Motor neuron (in vitro differentiated cells): Measurements from ENCODE around the gene TMEM266. TPM values are rescaled to one million over a fixed set of nuclear protein-coding genes. Genes with fewer than 3 reads are reported as not detected.
A peak's percentile ranks its signal among the peaks of the same experiment; 100 is the strongest.
"Not testable (repeated sequence)": the region's sequence is repeated elsewhere in the genome, so short reads cannot be mapped to it uniquely, and the experiment has no call there.

ENCODE experiments used
- ATAC-seq, 8 experiments: fragments of 200-7000 bp; cut with Tn5 transposase; replicated peaks in 6 of 8; 2 replicates each; pipeline ENCODE4 v1.8.0; 2021; ENCODE audit warnings: mild to moderate bottlenecking in 8 of 8, moderate library complexity in 8 of 8
- H3K27ac ChIP-seq, 2 donors: fragments of 250-450 bp; sonication (Bioruptor Pico); 2 replicates each; pipeline ENCODE4 v1.9.0; 2021; ENCODE audit warnings: antibody characterized with exemption in 2 of 2, mild to moderate bottlenecking in 2 of 2, moderate library complexity in 1 of 2
- H3K4me1 ChIP-seq, 2 donors: fragments of 250-450 bp; sonication (Bioruptor Pico); replicated peaks in 1 of 2; 2 replicates each; pipeline ENCODE4 v1.6.1; 2021; ENCODE audit warnings: antibody characterized with exemption in 2 of 2, mild to moderate bottlenecking in 2 of 2, moderate library complexity in 1 of 2
- H3K4me3 ChIP-seq, 5 donors: fragments of 250-450 bp; sonication (Bioruptor Pico); 2 replicates each; pipeline ENCODE4 v1.9.0; 2021; ENCODE audit warnings: antibody characterized with exemption in 5 of 5, mild to moderate bottlenecking in 5 of 5, moderate library complexity in 4 of 5
- WGBS, 10 experiments: fragments of 450-650 bp; shearing (Covaris generic); methylation state at CpG; one replicate each; pipeline ENCODE4 v1.0.0; 2022; 5-methylcytosine and 5-hydroxymethylcytosine counted together
- in situ Hi-C, 9 experiments: fragments of 400-800 bp; cut with MboI; loops; one replicate each; pipeline ENCODE4 v1.15.0; 2021; ENCODE audit warnings: low sequenced_read_pairs in 9 of 9, low pct_unique_long_range_greater_than_20kb in 2 of 9; ENCODE audit not compliant: unreplicated experiment in 9 of 9
- total RNA-seq, 8 experiments: library from RNA; unstranded; fragments of 300-600 nt; gene quantifications; 2 replicates each; pipeline versions ENCODE4 v1.2.3 to v1.2.4, GENCODE V29; 2022

Gene TMEM266
- total RNA-seq = 1 to 10 TPM in 7 of 8 experiments, under 1 TPM in 1; 0.88 to 3.9 (median 2.1) TPM

- in situ Hi-C loops = loop anchor here in 2 of 9 experiments (10.0 kb wide), 2 partner anchors 75 to 95 kb away; no protein-coding TSS in a partner anchor
- WGBS, 10 experiments = 0% methylated on average over 5 to 6 of the region's 107 CpGs; no CpG with 5 or more reads in 7 of the 10 experiments
- peak; percentile 67 to 89 (median 84) for ATAC-seq
- no peak within 1 kb of the TSS for H3K27ac ChIP-seq
- peak within 1 kb of the TSS; percentile 45 to 88 (median 69) for H3K4me3 ChIP-seq
- peaks cover 0 to 9% of the 10 kb centered on the region in 2 donors for H3K4me1 ChIP-seq
These were observed at the start of gene TMEM266 for GRCh38 chr15:76059320-76060117. TMEM266 (plus strand) TSS chr15:76059985; CDS start chr15:76134264, 74,279 bp downstream.

GRCh38 chr15:76010613-76011012 is 49.2 kb upstream of the TMEM266 start:
- in situ Hi-C loops = no loop called here
- no peak overlapping the region for H3K4me3 ChIP-seq
- H3K27ac ChIP-seq = no peak overlapping the region
- ATAC-seq = no peak
- peaks cover 5 to 6% of the 10 kb centered on the region in 2 donors for H3K4me1 ChIP-seq
- WGBS, 10 experiments = 30 to 100% (median 78%) methylated on average over 2 of the region's 2 CpGs

GRCh38 chr15:76011627-76012551 is 47.9 kb upstream of the TMEM266 start, which contains the start of gene NRG4:
NRG4 (minus strand) TSS chr15:76012424; CDS start chr15:76011230, 1,194 bp downstream.
- peak within 1 kb of the TSS in 1 of 5 donors; percentile 9 for H3K4me3 ChIP-seq
- H3K4me1 ChIP-seq = peaks cover 5 to 6% of the 10 kb centered on the region in 2 donors
- ATAC-seq = peak in 7 of 8 experiments; percentile 37 to 98 (median 47)
- in situ Hi-C loops = no loop called here
- no peak within 1 kb of the TSS for H3K27ac ChIP-seq
- 14 to 71% (median 39%) methylated on average over 3 to 12 of the region's 13 CpGs for WGBS, 10 experiments

- H3K4me3 ChIP-seq, H3K4me1 ChIP-seq, ATAC-seq, H3K27ac ChIP-seq, in situ Hi-C loops: not testable (repeated sequence)
- 17 to 100% (median 96%) methylated on average over 1 to 4 of the region's 4 CpGs; no CpG with 5 or more reads in 2 of the 10 experiments for WGBS, 10 experiments
These were observed 46.3 kb upstream of the TMEM266 start for GRCh38 chr15:76013470-76013869.

- no peak overlapping the region for H3K4me3 ChIP-seq
- no peaks in the 10 kb centered on the region for H3K4me1 ChIP-seq
- no peak for ATAC-seq
- in situ Hi-C loops = no loop called here
- WGBS, 10 experiments = 40 to 88% (median 73%) methylated on average over 1 to 3 of the region's 4 CpGs; no CpG with 5 or more reads in 5 of the 10 experiments
- H3K27ac ChIP-seq = no peak overlapping the region
These were observed 35.6 kb upstream of the TMEM266 start for GRCh38 chr15:76024021-76024768.

GRCh38 chr15:76032046-76032445 is 27.7 kb upstream of the TMEM266 start:
- in situ Hi-C loops = no loop called here
- WGBS, 10 experiments = 0 to 100% (median 91%) methylated on average over 1 of the region's 1 CpG; no CpG with 5 or more reads in 2 of the 10 experiments
- ATAC-seq = no peak
- Histone ChIP-seq H3K4me1 (no peaks in the 10 kb centered on the region), H3K4me3 (no peak overlapping the region), H3K27ac (no peak overlapping the region)

- no peak for ATAC-seq
- H3K4me3 ChIP-seq = no peak overlapping the region
- WGBS, 10 experiments = 43 to 100% (median 73%) methylated on average over 1 of the region's 1 CpG; no CpG with 5 or more reads in 4 of the 10 experiments
- H3K4me1 ChIP-seq = no peaks in the 10 kb centered on the region
- in situ Hi-C loops = no loop called here
- no peak overlapping the region for H3K27ac ChIP-seq
These were observed 26.3 kb upstream of the TMEM266 start for GRCh38 chr15:76033438-76033837.

- in situ Hi-C loops = no loop called here
- H3K27ac ChIP-seq = no peak overlapping the region
- ATAC-seq = no peak
- no peak overlapping the region for H3K4me3 ChIP-seq
- 0 to 100% (median 54%) methylated on average over 1 to 2 of the region's 2 CpGs; no CpG with 5 or more reads in 3 of the 10 experiments for WGBS, 10 experiments
- H3K4me1 ChIP-seq = no peaks in the 10 kb centered on the region
These were observed 25.7 kb upstream of the TMEM266 start for GRCh38 chr15:76034111-76034510.

GRCh38 chr15:76035593-76035992 is 24.2 kb upstream of the TMEM266 start:
- Histone ChIP-seq H3K27ac (no peak overlapping the region), H3K4me1 (no peaks in the 10 kb centered on the region), H3K4me3 (no peak overlapping the region)
- in situ Hi-C loops = no loop called here
- WGBS, 10 experiments = 0 to 100% (median 34%) methylated on average over 1 to 3 of the region's 3 CpGs; no CpG with 5 or more reads in 1 of the 10 experiments
- no peak for ATAC-seq

- 0 to 100% (median 90%) methylated on average over 1 of the region's 1 CpG; no CpG with 5 or more reads in 4 of the 10 experiments for whole genome bisulfite sequencing, 10 experiments
- Histone ChIP-seq H3K4me3 (no peak overlapping the region), H3K27ac (no peak overlapping the region), H3K4me1 (no peaks in the 10 kb centered on the region)
- no peak for ATAC-seq
- in situ Hi-C loops = no loop called here
These were observed 21.3 kb upstream of the TMEM266 start for GRCh38 chr15:76038512-76038911.

- 60 to 100% (median 91%) methylated on average over 1 to 10 of the region's 10 CpGs; no CpG with 5 or more reads in 2 of the 10 experiments for WGBS, 10 experiments
- ATAC-seq, H3K27ac ChIP-seq, H3K4me3 ChIP-seq, H3K4me1 ChIP-seq: not testable (repeated sequence)
- in situ Hi-C loops = loop anchor here in 2 of 9 experiments (10.0 kb wide), 2 partner anchors 81 to 101 kb away; no protein-coding TSS in a partner anchor
These were observed 5.6 kb upstream of the TMEM266 start for GRCh38 chr15:76054201-76054600.

GRCh38 chr15:76056931-76057330 is 2.9 kb upstream of the TMEM266 start:
- ATAC-seq = no peak
- no peak overlapping the region for H3K27ac ChIP-seq
- peaks cover 0 to 9% of the 10 kb centered on the region in 2 donors for H3K4me1 ChIP-seq
- 0 to 49% (median 28%) methylated on average over 1 to 3 of the region's 3 CpGs for WGBS, 10 experiments
- H3K4me3 ChIP-seq = no peak overlapping the region
- in situ Hi-C loops = loop anchor here in 2 of 9 experiments (10.0 kb wide), 2 partner anchors 78 to 98 kb away; no protein-coding TSS in a partner anchor
